SK-N-SH (cell line): ENCODE measurements around the gene PDE4C. TPM values are rescaled to one million over a fixed set of nuclear protein-coding genes. Genes with fewer than 3 reads are reported as not detected.

Experiments
- CTCF ChIA-PET: fragments of 300-600, 350-600 bp; formaldehyde crosslinking; extraction: SDS; loops from one replicate; lab custom pipeline; 2021; lab: Yijun Ruan, JAX
- POLR2A ChIA-PET: fragments of 350-600 bp; sonication (Branson Sonifier 250); formaldehyde crosslinking; extraction: SDS; loops from one replicate; lab custom pipeline; 2020; ENCODE audit warnings: antibody characterized with exemption, inconsistent platforms; lab: Yijun Ruan, JAX
- DNase-seq: peaks from one replicate; pipeline ENCODE4 v3.0.0; 2012
- H2AFZ ChIP-seq: fragments of 200-600 bp; sonication (generic); 2 replicates; pipeline ENCODE4 v1.8.1; 2016; ENCODE audit warnings: antibody characterized with exemption, mild to moderate bottlenecking, low read depth
- H3F3A ChIP-seq: fragments of 200-600 bp; sonication (generic); replicated peaks from 2 replicates; pipeline ENCODE3; 2016; ENCODE audit warnings: antibody characterized with exemption, mild to moderate bottlenecking; ENCODE audit not compliant: insufficient read depth
- H3K27ac ChIP-seq, 2 experiments: fragments of 200-500 bp in 1 of 2; fragments of 200-600 bp in 1 of 2; sonication (Bioruptor generic) in 1 of 2; sonication (generic), shearing (Covaris generic) in 1 of 2; 2 replicates each; pipeline versions ENCODE4 v1.5.1 to v1.6.1; 2014 to 2016; ENCODE audit warnings: low read depth in 2 of 2, inconsistent platforms in 1 of 2, low read length in 1 of 2, mild to moderate bottlenecking in 1 of 2, mixed read lengths in 1 of 2
- H3K27me3 ChIP-seq: fragments of 200-600 bp; sonication (generic), shearing (Covaris generic); 2 replicates; pipeline ENCODE4 v1.6.1; 2016; ENCODE audit warnings: mixed run types; ENCODE audit not compliant: insufficient read depth
- H3K36me3 ChIP-seq, 2 experiments: fragments of 200-500 bp in 1 of 2; fragments of 200-600 bp in 1 of 2; sonication (Bioruptor generic) in 1 of 2; sonication (generic) in 1 of 2; replicated peaks in 1 of 2; 2 replicates each; pipeline versions ENCODE3 to v1.5.1; 2014 to 2016; ENCODE audit warnings: low read length in 1 of 2, mild to moderate bottlenecking in 1 of 2; ENCODE audit not compliant: insufficient read depth in 2 of 2, control insufficient read depth in 1 of 2
- H3K4me1 ChIP-seq, 2 experiments: fragments of 200-500 bp in 1 of 2; fragments of 200-600 bp in 1 of 2; sonication (Bioruptor generic) in 1 of 2; sonication (generic), shearing (Covaris generic) in 1 of 2; 2 replicates each; pipeline versions ENCODE4 v1.5.1 to v1.6.1; 2014 to 2016; ENCODE audit warnings: low read depth in 1 of 2, low read length in 1 of 2, mixed run types in 1 of 2; ENCODE audit not compliant: insufficient read depth in 2 of 2, control insufficient read depth in 1 of 2
- H3K4me2 ChIP-seq: fragments of 200-600 bp; sonication (generic), shearing (Covaris generic); 2 replicates; pipeline ENCODE4 v1.6.1; 2017; ENCODE audit warnings: mixed run types
- H3K4me3 ChIP-seq, 2 experiments: fragments of 200-500 bp in 1 of 2; fragments of 200-600 bp in 1 of 2; sonication (Bioruptor generic) in 1 of 2; sonication (generic), shearing (Covaris generic) in 1 of 2; 2 replicates each; pipeline versions ENCODE4 v1.5.1 to v1.8.1; 2014 to 2016; ENCODE audit warnings: low read depth in 2 of 2, inconsistent platforms in 1 of 2, low read length in 1 of 2, mild to moderate bottlenecking in 1 of 2, mixed read lengths in 1 of 2, moderate library complexity in 1 of 2
- H3K79me2 ChIP-seq: fragments of 200-600 bp; sonication (generic); 2 replicates; pipeline ENCODE4 v1.8.1; 2017; ENCODE audit warnings: mild to moderate bottlenecking; ENCODE audit not compliant: insufficient read depth
- H3K9ac ChIP-seq: fragments of 200-600 bp; sonication (generic); 2 replicates; pipeline ENCODE4 v1.6.1; 2017; ENCODE audit warnings: mixed run types
- H3K9me2 ChIP-seq: fragments of 200-600 bp; sonication (generic); 2 replicates; pipeline ENCODE4 v1.6.1; 2017; ENCODE audit warnings: mixed run types
- H3K9me3 ChIP-seq: fragments of 200-600 bp; sonication (generic); 2 replicates; pipeline ENCODE4 v1.6.1; 2017; ENCODE audit warnings: mixed run types, mild to moderate bottlenecking, moderate library complexity
- H4K20me1 ChIP-seq: fragments of 200-600 bp; sonication (generic); 2 replicates; pipeline ENCODE4 v1.6.1; 2017; ENCODE audit warnings: mild to moderate bottlenecking, mixed run types; ENCODE audit not compliant: insufficient read depth
- FOXJ3 ChIP-seq: sonication (generic); formaldehyde crosslinking; IDR thresholded peaks from 2 replicates; pipeline ENCODE4 v1.5.1; 2020; ENCODE audit warnings: mild to moderate bottlenecking, missing genetic modification reagents
- GABPA ChIP-seq: IDR thresholded peaks from 2 replicates; pipeline ENCODE4 v1.4.0; 2012; ENCODE audit warnings: low read depth, mild to moderate bottlenecking
- JUND ChIP-seq: IDR thresholded peaks from 2 replicates; pipeline ENCODE4 v1.4.0; 2012
- MEF2A ChIP-seq: IDR thresholded peaks from 2 replicates; pipeline ENCODE4 v1.4.0; 2012; ENCODE audit warnings: low read depth, borderline replicate concordance
- NFIC ChIP-seq: IDR thresholded peaks from 2 replicates; pipeline ENCODE4 v1.4.0; 2012; ENCODE audit warnings: borderline replicate concordance
- RAD21 ChIP-seq: IDR thresholded peaks from 2 replicates; pipeline ENCODE4 v1.6.1; 2012; ENCODE audit warnings: mild to moderate bottlenecking, low read length
- RFX5 ChIP-seq: IDR thresholded peaks from 2 replicates; pipeline ENCODE4 v1.6.1; 2012; ENCODE audit warnings: mild to moderate bottlenecking, improper control_type of control experiment, low read length
- RXRA ChIP-seq: IDR thresholded peaks from 2 replicates; pipeline ENCODE4 v1.4.0; 2012; ENCODE audit warnings: low read depth, mild to moderate bottlenecking, borderline replicate concordance
- SMC3 ChIP-seq: IDR thresholded peaks from 2 replicates; pipeline ENCODE4 v1.6.1; 2012; ENCODE audit warnings: low read depth, low read length, improper control_type of control experiment
- TAF1 ChIP-seq: IDR thresholded peaks from 2 replicates; pipeline ENCODE4 v1.6.1; 2012; ENCODE audit warnings: low read depth, mild to moderate bottlenecking, low read length, moderate library complexity, borderline replicate concordance
- whole genome bisulfite sequencing: methylation state at CpG from one replicate; pipeline ENCODE4 v1.1.6; 2017; ENCODE audit warnings: low lambda C conversion rate; 5-methylcytosine and 5-hydroxymethylcytosine counted together
- polyA plus RNA-seq, 3 experiments: library from polyadenylated mRNA; depleted of rRNA; stranded (reverse); fragments of >200 nt; gene quantifications; 2 replicates each; pipeline ENCODE4 v1.2.3, GENCODE V29; 2012
- TF ChIP-seq, protein P1 (sequence below): IDR thresholded peaks from 2 replicates; pipeline ENCODE4 v1.4.0; 2012; ENCODE audit warnings: low read depth, borderline replicate concordance
- TF ChIP-seq, protein P2 (sequence below): fragments of 200-600 bp; sonication (generic); IDR thresholded peaks from 2 replicates; pipeline ENCODE4 v1.6.1; 2017; ENCODE audit warnings: antibody characterized with exemption, mild to moderate bottlenecking, moderate library complexity
- TF ChIP-seq, protein P3 (sequence below): IDR thresholded peaks from 2 replicates; pipeline ENCODE4 v1.4.0; 2012; ENCODE audit warnings: low read depth, borderline replicate concordance
- TF ChIP-seq, protein P4 (sequence below): IDR thresholded peaks from 2 replicates; pipeline ENCODE4; 2012
- TF ChIP-seq, protein P5 (sequence below): IDR thresholded peaks from 2 replicates; pipeline ENCODE4 v1.4.0; 2012; ENCODE audit warnings: low read depth

Gene PDE4C
- polyA plus RNA-seq, 1 of the 3 experiments (the other 2 are of a cell fraction), result 0.36 TPM

DNA sequence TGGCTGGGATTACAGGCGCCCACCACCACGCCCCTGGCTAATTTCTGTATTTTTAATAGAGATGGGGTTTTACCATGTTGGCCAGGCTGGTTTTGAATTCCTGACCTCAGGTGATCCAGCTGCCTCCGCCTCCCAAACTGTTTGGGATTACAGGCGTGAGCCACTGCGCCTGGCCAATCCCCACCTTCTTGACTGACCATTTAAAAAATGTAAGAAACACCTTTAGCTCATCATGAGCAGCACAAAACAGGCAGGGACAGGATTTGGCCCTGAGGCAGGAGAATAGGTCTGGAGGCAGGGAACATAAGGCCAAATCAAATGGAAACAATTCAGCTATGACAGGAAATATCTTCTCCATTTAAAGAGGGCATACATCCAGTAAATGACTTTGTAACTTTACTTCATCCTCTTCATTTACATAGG lies 34.6 kb downstream of the PDE4C start (continued):
- TF ChIP-seq, protein P1, sequence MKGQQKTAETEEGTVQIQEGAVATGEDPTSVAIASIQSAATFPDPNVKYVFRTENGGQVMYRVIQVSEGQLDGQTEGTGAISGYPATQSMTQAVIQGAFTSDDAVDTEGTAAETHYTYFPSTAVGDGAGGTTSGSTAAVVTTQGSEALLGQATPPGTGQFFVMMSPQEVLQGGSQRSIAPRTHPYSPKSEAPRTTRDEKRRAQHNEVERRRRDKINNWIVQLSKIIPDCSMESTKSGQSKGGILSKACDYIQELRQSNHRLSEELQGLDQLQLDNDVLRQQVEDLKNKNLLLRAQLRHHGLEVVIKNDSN, result no peak

GRCh38 chr19:18190278-18190677 lies 36.0 kb downstream of the PDE4C start:
- TF ChIP-seq, protein P2, sequence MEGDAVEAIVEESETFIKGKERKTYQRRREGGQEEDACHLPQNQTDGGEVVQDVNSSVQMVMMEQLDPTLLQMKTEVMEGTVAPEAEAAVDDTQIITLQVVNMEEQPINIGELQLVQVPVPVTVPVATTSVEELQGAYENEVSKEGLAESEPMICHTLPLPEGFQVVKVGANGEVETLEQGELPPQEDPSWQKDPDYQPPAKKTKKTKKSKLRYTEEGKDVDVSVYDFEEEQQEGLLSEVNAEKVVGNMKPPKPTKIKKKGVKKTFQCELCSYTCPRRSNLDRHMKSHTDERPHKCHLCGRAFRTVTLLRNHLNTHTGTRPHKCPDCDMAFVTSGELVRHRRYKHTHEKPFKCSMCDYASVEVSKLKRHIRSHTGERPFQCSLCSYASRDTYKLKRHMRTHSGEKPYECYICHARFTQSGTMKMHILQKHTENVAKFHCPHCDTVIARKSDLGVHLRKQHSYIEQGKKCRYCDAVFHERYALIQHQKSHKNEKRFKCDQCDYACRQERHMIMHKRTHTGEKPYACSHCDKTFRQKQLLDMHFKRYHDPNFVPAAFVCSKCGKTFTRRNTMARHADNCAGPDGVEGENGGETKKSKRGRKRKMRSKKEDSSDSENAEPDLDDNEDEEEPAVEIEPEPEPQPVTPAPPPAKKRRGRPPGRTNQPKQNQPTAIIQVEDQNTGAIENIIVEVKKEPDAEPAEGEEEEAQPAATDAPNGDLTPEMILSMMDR, result no peak
- no peak for TF ChIP-seq GABPA
- TF ChIP-seq, protein P3, sequence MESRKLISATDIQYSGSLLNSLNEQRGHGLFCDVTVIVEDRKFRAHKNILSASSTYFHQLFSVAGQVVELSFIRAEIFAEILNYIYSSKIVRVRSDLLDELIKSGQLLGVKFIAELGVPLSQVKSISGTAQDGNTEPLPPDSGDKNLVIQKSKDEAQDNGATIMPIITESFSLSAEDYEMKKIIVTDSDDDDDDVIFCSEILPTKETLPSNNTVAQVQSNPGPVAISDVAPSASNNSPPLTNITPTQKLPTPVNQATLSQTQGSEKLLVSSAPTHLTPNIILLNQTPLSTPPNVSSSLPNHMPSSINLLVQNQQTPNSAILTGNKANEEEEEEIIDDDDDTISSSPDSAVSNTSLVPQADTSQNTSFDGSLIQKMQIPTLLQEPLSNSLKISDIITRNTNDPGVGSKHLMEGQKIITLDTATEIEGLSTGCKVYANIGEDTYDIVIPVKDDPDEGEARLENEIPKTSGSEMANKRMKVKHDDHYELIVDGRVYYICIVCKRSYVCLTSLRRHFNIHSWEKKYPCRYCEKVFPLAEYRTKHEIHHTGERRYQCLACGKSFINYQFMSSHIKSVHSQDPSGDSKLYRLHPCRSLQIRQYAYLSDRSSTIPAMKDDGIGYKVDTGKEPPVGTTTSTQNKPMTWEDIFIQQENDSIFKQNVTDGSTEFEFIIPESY, result no peak
- no peak for TF ChIP-seq MEF2A
- no peak for TF ChIP-seq NFIC
- no peak for TF ChIP-seq RFX5
- TF ChIP-seq, protein P4, sequence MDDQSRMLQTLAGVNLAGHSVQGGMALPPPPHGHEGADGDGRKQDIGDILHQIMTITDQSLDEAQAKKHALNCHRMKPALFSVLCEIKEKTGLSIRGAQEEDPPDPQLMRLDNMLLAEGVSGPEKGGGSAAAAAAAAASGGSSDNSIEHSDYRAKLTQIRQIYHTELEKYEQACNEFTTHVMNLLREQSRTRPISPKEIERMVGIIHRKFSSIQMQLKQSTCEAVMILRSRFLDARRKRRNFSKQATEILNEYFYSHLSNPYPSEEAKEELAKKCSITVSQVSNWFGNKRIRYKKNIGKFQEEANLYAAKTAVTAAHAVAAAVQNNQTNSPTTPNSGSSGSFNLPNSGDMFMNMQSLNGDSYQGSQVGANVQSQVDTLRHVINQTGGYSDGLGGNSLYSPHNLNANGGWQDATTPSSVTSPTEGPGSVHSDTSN, result no peak
- TF ChIP-seq JUND, result no peak
- TF ChIP-seq TAF1, result no peak
- no peak for TF ChIP-seq FOXJ3 (CRISPR knock-in tag)
- no peak for TF ChIP-seq SMC3
- no peak for TF ChIP-seq RXRA
- TF ChIP-seq, protein P5, sequence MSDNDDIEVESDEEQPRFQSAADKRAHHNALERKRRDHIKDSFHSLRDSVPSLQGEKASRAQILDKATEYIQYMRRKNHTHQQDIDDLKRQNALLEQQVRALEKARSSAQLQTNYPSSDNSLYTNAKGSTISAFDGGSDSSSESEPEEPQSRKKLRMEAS, result no peak
- no peak for TF ChIP-seq RAD21
- peaks cover 9% of the 10 kb centered on the region; the same call in 1 of the 2 replicates for H3K79me2 ChIP-seq
- ChIA-PET CTCF (interaction anchor here (1.4 to 3.1 kb wide), 2 partner anchors 22 to 42 kb away, joined by 5 to 16 read pairs; no protein-coding TSS in a partner anchor), POLR2A (no interaction called here)
- H3K4me1 ChIP-seq, result peaks cover 9 to 18% of the 10 kb centered on the region in 2 experiments; a peak in 2 of 4 replicates
- no peak overlapping the region for H3K9ac ChIP-seq
- no peaks in the 10 kb centered on the region for H3K9me3 ChIP-seq
- no peak overlapping the region for H3K4me3 ChIP-seq
- H3F3A ChIP-seq, result peaks cover 15% of the 10 kb centered on the region
- H2AFZ ChIP-seq, result no peak overlapping the region
- H3K27me3 ChIP-seq, result no peaks in the 10 kb centered on the region
- no peaks in the 10 kb centered on the region for H3K36me3 ChIP-seq
- H3K9me2 ChIP-seq, result no peaks in the 10 kb centered on the region
- H3K27ac ChIP-seq, result no peak overlapping the region
- H4K20me1 ChIP-seq, result peaks cover 8% of the 10 kb centered on the region; the same call in 1 of the 2 replicates
- 88% methylated on average over 4 of the region's 4 CpGs for WGBS
- no peak for DNase-seq
- H3K4me2 ChIP-seq, result no peak overlapping the region
